GM19452 (cell line): ENCODE data around the gene FAM98A.

Experiments used
- ATAC-seq: cut with Tn5 transposase; IDR thresholded peaks from one replicate; pipeline ENCODE4 v1.9.1; 2021; ENCODE audit not compliant: unreplicated experiment

The FAM98A gene

GRCh38 chr2:33598561-33599174, 431 bp downstream of the FAM98A start:
- peak; percentile 53 for ATAC-seq

GRCh38 chr2:33597026-33597425, 2.1 kb downstream of the FAM98A start:
- ATAC-seq = no peak

DNA sequence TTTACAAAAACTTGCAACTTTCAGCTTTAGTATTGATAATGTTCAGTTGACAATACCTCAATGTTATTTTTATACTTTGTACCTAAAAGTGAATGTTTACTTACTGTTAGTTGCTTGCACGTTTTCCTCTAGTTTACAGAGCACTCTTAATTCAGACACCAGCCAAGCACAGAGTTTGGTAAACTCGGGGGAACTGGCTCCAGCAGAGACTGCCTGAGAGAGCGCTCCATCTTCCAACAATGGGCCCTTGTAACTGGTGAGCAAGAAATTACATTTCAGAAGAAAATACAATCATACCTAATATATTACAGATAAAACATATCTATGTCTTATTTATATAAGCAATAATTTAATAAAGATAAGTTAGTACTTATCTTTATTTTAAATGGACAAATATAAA, 3.7 kb downstream of the FAM98A start:
- ATAC-seq = no peak

- no peak for ATAC-seq
Observed at GRCh38 chr2:33589444-33589843, 9.7 kb downstream of the FAM98A start.

- no peak for ATAC-seq
Observed at GRCh38 chr2:33588232-33588631, 10.9 kb downstream of the FAM98A start.

DNA sequence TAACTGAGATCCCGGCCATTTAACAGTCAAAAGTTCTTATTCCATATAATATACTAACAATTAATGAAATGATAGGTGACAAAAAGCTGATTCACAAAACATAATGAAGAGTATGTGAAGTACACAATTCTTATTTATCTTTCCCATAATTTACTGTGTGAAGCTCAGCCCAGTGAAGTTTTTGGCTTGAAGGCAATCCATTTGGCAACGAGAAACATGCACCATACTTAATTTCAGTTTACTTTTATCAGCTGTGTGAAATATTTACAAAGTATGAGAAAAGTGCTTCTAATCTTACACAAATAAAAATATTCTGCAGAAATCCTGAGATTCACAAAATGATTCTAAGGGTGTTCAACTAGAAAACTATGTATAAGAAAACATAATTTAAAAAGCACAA, 12.3 kb downstream of the FAM98A start:
- no peak for ATAC-seq

GRCh38 chr2:33583194-33583938, 15.7 kb downstream of the FAM98A start:
- peak; percentile 73 for ATAC-seq

GRCh38 chr2:33581872-33582271, 17.2 kb downstream of the FAM98A start:
- ATAC-seq = no peak

DNA sequence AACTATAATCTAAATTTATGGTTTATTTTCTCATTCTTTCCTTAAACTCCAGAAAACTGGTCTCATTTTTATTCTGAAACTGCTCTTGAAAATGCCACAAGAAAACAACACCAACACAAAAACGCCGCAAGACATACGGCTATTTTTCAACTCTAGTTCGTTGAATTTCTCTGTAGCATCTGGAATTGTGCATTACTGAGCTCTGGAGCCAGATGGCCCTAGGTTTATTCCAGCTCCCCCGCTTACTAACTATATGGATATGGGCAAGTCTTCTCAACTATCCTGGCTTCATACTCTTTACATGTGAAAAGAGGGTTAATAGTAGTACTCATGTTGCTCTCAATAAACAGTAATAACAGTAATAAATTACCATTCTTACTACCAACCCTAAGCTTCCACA, 19.9 kb downstream of the FAM98A start:
- no peak for ATAC-seq

DNA sequence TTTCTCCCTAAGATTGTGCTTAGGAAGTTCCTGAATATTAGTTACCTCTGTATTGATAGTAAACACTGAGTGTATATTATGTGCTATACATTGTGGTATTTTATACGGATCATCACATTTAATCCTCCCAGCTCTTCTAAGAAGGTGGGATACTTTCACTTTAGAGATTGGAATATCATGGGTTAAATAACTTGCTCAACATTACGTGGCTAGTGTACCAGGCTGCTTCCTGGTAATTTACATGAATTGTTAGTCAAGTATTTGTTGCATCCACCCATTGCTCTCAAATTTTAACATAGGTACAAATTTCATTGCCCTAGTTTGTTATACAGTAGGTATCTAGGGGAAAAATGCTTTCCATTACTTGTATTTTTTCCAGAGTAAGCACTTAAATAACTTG, 21.4 kb downstream of the FAM98A start:
- no peak for ATAC-seq

- no peak for ATAC-seq
Observed at GRCh38 chr2:33577084-33577483, 22.0 kb downstream of the FAM98A start.

DNA sequence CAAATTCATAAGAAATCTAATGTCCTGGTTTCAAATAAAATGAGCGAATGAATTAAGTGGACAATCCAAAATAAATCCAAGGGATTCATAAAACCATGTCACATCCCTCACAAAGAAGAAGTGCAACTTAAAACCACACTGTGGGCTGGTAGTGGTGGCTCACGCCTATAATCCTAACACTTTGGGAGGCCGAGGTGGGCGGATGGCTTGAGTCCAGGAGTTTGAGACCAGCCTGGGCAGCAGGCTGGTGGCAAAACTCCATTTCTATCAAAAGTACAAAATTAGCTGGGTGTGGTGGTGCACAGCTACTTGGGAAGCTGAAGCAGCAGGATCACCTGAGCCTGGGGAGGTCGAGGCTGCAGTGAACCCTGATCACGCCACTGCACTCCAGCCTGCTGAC, 25.4 kb downstream of the FAM98A start:
- no peak for ATAC-seq

GRCh38 chr2:33570681-33571080, 28.4 kb downstream of the FAM98A start:
- ATAC-seq = no peak

GRCh38 chr2:33561872-33562271, 37.2 kb downstream of the FAM98A start:
- ATAC-seq = no peak

GRCh38 chr2:33560017-33560416, 39.1 kb downstream of the FAM98A start:
- ATAC-seq = no peak

GRCh38 chr2:33559328-33559727, 39.8 kb downstream of the FAM98A start:
- ATAC-seq = no peak

GRCh38 chr2:33555681-33556080, 43.4 kb downstream of the FAM98A start:
- no peak for ATAC-seq

DNA sequence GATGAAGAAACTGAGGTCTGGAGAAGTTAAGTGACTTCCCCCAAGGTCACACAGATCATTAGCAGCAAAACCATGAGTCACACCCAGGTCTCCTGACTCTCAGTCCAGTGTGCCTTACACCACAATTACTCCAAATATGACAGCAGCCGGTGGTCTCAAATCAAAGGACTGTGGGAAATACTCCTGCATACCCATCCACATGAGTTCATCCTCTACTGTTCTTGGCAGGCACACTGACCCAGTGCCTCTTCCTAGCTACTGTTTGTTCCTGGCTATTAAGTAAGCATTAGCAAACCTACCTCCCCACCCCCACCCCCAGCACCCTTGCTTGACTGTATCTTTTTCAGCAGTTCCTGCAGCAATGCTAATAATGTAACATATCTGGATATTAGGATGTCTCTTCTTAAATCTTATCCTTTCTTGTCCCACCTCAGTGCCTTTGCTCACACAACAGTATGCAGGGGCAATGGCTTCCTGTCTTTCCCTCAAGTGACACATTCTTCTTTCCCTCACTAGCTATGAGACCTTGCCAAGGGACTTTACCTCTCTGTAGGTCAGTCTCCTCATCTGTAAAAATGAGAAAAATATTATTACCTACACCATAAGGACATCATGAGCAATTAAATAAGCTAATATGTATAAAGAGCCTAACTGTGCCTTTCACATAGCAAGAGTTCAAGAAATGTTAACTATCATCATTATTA, 46.2 kb downstream of the FAM98A start:
- no peak for ATAC-seq

DNA sequence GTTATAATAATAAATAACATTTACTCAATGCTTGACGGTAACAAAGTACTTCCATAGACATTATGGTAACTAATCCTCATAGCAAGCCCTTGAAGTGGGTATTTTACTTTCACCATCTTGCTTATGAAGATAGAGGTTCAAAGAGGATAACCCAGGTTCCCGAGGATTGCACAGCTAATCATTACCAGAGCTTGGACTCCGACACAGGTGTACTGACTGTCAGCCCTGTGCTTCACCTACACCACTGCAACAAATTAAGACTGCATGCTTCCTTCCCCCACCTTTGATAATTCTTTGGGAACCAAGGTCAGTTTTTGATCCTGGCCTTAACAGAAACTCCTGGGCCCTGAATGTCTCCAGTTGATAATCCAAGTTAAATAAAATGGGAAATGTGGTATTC, 48.9 kb downstream of the FAM98A start:
- no peak for ATAC-seq

DNA sequence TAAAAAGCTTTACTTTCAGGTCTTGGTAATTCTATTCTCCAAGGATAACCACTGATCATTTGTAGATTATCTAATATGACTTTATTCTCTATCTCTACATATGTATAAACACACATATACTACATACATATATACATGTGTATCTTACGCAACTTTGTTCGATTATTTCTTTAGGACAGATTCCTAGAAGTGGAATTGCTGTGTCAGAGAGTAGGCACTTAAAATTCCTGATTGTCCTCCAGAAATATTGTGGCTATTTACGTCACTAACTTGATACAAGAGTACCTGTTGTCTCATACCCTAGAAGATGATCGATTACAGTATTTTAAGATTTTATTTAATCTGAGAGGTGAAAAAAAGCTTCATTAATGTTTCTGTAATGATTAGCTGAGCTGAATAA, 57.9 kb downstream of the FAM98A start:
- ATAC-seq = no peak

DNA sequence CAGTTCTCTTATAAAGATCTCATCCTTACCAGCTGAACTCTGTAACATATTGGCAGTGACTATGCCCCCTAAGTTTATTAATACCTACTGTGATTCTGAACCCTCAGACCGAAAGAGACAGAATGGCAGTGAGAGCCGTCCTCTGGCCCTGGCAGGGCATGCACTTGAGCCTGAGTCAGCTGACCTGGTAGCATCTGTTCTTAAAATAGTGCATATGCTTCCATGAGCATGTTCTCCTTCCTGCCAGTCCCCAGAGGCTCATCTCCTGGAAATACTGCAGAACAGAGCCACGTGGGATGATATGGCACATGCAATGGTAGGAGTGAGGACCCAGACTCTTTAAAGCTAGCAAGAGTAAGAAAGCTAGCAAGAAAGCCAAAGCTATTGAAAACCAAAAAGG, 63.7 kb downstream of the FAM98A start:
- no peak for ATAC-seq
